ENCODE results near the gene MTCH2.

The MTCH2 gene

GRCh38 chr11:47587039-47587716, 55.2 kb downstream of the MTCH2 start:
- no peak overlapping the region for H3K4me3 ChIP-seq (ENCODE audit: low read depth, low read length)
- TF ChIP-seq, protein P1, sequence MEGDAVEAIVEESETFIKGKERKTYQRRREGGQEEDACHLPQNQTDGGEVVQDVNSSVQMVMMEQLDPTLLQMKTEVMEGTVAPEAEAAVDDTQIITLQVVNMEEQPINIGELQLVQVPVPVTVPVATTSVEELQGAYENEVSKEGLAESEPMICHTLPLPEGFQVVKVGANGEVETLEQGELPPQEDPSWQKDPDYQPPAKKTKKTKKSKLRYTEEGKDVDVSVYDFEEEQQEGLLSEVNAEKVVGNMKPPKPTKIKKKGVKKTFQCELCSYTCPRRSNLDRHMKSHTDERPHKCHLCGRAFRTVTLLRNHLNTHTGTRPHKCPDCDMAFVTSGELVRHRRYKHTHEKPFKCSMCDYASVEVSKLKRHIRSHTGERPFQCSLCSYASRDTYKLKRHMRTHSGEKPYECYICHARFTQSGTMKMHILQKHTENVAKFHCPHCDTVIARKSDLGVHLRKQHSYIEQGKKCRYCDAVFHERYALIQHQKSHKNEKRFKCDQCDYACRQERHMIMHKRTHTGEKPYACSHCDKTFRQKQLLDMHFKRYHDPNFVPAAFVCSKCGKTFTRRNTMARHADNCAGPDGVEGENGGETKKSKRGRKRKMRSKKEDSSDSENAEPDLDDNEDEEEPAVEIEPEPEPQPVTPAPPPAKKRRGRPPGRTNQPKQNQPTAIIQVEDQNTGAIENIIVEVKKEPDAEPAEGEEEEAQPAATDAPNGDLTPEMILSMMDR (conservative IDR thresholded peaks at IDR 0.05; ENCODE audit: low read depth, low read length), result no peak

GRCh38 chr11:47586098-47586855, 56.1 kb downstream of the MTCH2 start, which contains the start of gene FAM180B:
Gene FAM180B (plus strand): TSS chr11:47586678. CDS start chr11:47586769, 91 bp downstream.
- TF ChIP-seq, protein P1 (conservative IDR thresholded peaks at IDR 0.05; ENCODE audit: low read depth, low read length), result no peak
- no peak for DNase-seq (ENCODE audit: low read depth)
- no peak within 1 kb of the TSS for H3K4me3 ChIP-seq (ENCODE audit: low read depth, low read length)

More at GRCh38 chr11:47587039-47587716, 55.2 kb downstream of the MTCH2 start:
- DNase-seq (ENCODE audit: low read depth), result no peak

DNA sequence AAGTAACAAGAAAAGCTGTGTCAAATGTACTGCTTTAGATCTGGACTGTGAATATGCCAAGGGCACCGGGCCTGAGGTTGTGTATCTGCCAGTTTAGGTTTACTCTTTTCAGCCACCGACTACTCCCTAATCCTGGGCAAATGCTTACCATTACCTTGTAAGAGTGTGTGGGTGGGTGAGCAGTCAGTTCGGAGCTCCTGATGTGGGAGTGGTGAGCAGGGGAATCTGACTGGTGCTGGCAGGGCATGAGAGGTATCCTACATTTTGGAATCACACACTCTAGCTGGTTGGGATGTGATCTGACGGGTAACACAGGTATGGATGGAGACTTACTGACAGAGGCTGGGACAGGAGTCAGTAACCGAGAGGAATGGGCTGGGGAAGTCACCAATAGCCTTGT, 58.5 kb downstream of the MTCH2 start:
- TF ChIP-seq, protein P1 (conservative IDR thresholded peaks at IDR 0.05; ENCODE audit: low read depth, low read length), result no peak
- DNase-seq (ENCODE audit: low read depth), result no peak
- H3K4me3 ChIP-seq (ENCODE audit: low read depth, low read length), result no peak overlapping the region

- TF ChIP-seq, protein P1 (conservative IDR thresholded peaks at IDR 0.05; ENCODE audit: low read depth, low read length), result no peak
- peak; percentile 92 for DNase-seq (ENCODE audit: low read depth)
- peak within 1 kb of the TSS; percentile 96 for H3K4me3 ChIP-seq (ENCODE audit: low read depth, low read length)
Observed at GRCh38 chr11:47578524-47579494, 63.5 kb downstream of the MTCH2 start, which contains the start of the genes KBTBD4 and NDUFS3. Gene KBTBD4 (minus strand): TSS chr11:47578970. CDS start chr11:47578951, 19 bp downstream. Gene NDUFS3 (plus strand): TSS chr11:47579074. CDS start chr11:47579092, 18 bp downstream.

- TF ChIP-seq, protein P1 (conservative IDR thresholded peaks at IDR 0.05; ENCODE audit: low read depth, low read length), result no peak
Observed at GRCh38 chr11:47577460-47578041, 64.8 kb downstream of the MTCH2 start.

GRCh38 chr11:47573321-47573720, 69.0 kb downstream of the MTCH2 start:
- DNase-seq (ENCODE audit: low read depth), result no peak
- TF ChIP-seq, protein P1 (conservative IDR thresholded peaks at IDR 0.05; ENCODE audit: low read depth, low read length), result no peak

More at GRCh38 chr11:47577460-47578041, 64.8 kb downstream of the MTCH2 start:
- DNase-seq (ENCODE audit: low read depth), result no peak
- H3K4me3 ChIP-seq (ENCODE audit: low read depth, low read length), result peak overlapping the region; percentile 96

More at GRCh38 chr11:47573321-47573720, 69.0 kb downstream of the MTCH2 start:
- H3K4me3 ChIP-seq (ENCODE audit: low read depth, low read length), result no peak overlapping the region

Measured in choroid plexus epithelial cell (primary cell).